Measurements from ENCODE around the gene FTCDNL1.

- TF ChIP-seq JUNB (CRISPR knock-in tag; conservative IDR thresholded peaks at IDR 0.05) (no peak), ESRRA (IDR thresholded peaks at IDR 0.05; ENCODE audit: borderline replicate concordance, low read depth) (no peak)
These were observed 53.3 kb downstream of the FTCDNL1 start for GRCh38 chr2:199797431-199798403.

Measured in K562 (cell line).